ENCODE results near the gene HIF3A. TPM values are rescaled to one million over a fixed set of nuclear protein-coding genes. Genes with fewer than 3 reads are reported as not detected.

HIF3A gene
- total RNA-seq, 4 donors from 2014 or later, result 98.2 to 268 (median 160) TPM

GRCh38 chr19:46346821-46347571 lies 50.2 kb downstream of the HIF3A start, which contains the start of gene PPP5C:
Gene PPP5C (plus strand): TSS chr19:46347087. CDS start chr19:46347097, 10 bp downstream.
- peak within 1 kb of the TSS; percentile 82 to 87 (median 84) for H3K27ac ChIP-seq (replicated peaks in 1 of 4)
- peak within 1 kb of the TSS; percentile 69 to 98 (median 96) for H3K4me3 ChIP-seq
- H3K4me1 ChIP-seq, result peaks cover 52 to 58% (median 57%) of the 10 kb centered on the region in 4 donors

GRCh38 chr19:46347572-46347883 lies 50.7 kb downstream of the HIF3A start:
- H3K9me3 ChIP-seq, result no peaks in the 10 kb centered on the region
- no peak for DNase-seq (ENCODE audit: extremely low spot score)
- intact Hi-C loops (cut with DNase I), result loop anchor here (10.0 kb wide), 1 partner anchor 63 kb away; no protein-coding TSS in a partner anchor
- 1% methylated on average over 3 of the region's 3 CpGs for WGBS
- TF ChIP-seq POLR2AphosphoS5 (IDR thresholded peaks at IDR 0.05), result no peak
- no peak for TF ChIP-seq CTCF (IDR thresholded peaks at IDR 0.05)
- TF ChIP-seq POLR2A (IDR thresholded peaks at IDR 0.05; ENCODE audit: low read depth), result no peak
- no peak for TF ChIP-seq EP300 (IDR thresholded peaks at IDR 0.05)
- H3K27me3 ChIP-seq, result no peaks in the 10 kb centered on the region
- H3K27ac ChIP-seq (replicated peaks in 1 of 4), result peak overlapping the region; percentile 82 to 87 (median 84)
- peaks cover 55 to 62% (median 60%) of the 10 kb centered on the region in 4 donors for H3K4me1 ChIP-seq
- peaks cover 0 to 10% (median 7%) of the 10 kb centered on the region in 4 donors for H3K36me3 ChIP-seq
- peak overlapping the region; percentile 69 to 98 (median 96) for H3K4me3 ChIP-seq

More at GRCh38 chr19:46346821-46347571, 50.2 kb downstream of the HIF3A start, which contains the start of gene PPP5C:
- Histone ChIP-seq H3K36me3 (peaks cover 0 to 13% (median 12%) of the 10 kb centered on the region in 4 donors), H3K27me3 (no peaks in the 10 kb centered on the region), H3K9me3 (no peaks in the 10 kb centered on the region)
- WGBS, result under 1% methylated on average over 16 of the region's 62 CpGs
- no peak for TF ChIP-seq EP300 (IDR thresholded peaks at IDR 0.05)
- TF ChIP-seq CTCF (IDR thresholded peaks at IDR 0.05), result peak; percentile 71 to 74 (median 72)
- peak; percentile 62 for TF ChIP-seq POLR2A (IDR thresholded peaks at IDR 0.05; ENCODE audit: low read depth)
- peak; percentile 92 to 97 for TF ChIP-seq POLR2AphosphoS5 (IDR thresholded peaks at IDR 0.05)
- intact Hi-C loops (cut with DNase I), result loop anchor here (10.0 kb wide), 1 partner anchor 62 kb away; no protein-coding TSS in a partner anchor
- peak; percentile 96 for DNase-seq (ENCODE audit: extremely low spot score)

GRCh38 chr19:46347985-46348384 lies 51.1 kb downstream of the HIF3A start:
- TF ChIP-seq POLR2AphosphoS5 (IDR thresholded peaks at IDR 0.05) (no peak), CTCF (IDR thresholded peaks at IDR 0.05) (no peak), POLR2A (IDR thresholded peaks at IDR 0.05; ENCODE audit: low read depth) (no peak), EP300 (IDR thresholded peaks at IDR 0.05) (no peak)
- intact Hi-C loops (cut with DNase I), result loop anchor here (10.0 kb wide), 1 partner anchor 63 kb away; no protein-coding TSS in a partner anchor
- H3K27ac ChIP-seq (replicated peaks in 1 of 4), result no peak overlapping the region
- DNase-seq (ENCODE audit: extremely low spot score), result no peak
- H3K9me3 ChIP-seq, result no peaks in the 10 kb centered on the region
- H3K36me3 ChIP-seq, result peaks cover 0 to 5% (median 4%) of the 10 kb centered on the region in 4 donors
- peaks cover 55 to 62% (median 60%) of the 10 kb centered on the region in 4 donors for H3K4me1 ChIP-seq
- peak overlapping the region; percentile 69 to 98 (median 96) for H3K4me3 ChIP-seq
- no peaks in the 10 kb centered on the region for H3K27me3 ChIP-seq
- WGBS, result 79% methylated on average over 5 of the region's 5 CpGs

- Histone ChIP-seq H3K36me3 (peaks cover 9 to 17% (median 16%) of the 10 kb centered on the region in 4 donors), H3K4me1 (peaks cover 59 to 63% (median 61%) of the 10 kb centered on the region in 4 donors), H3K27me3 (no peaks in the 10 kb centered on the region), H3K9me3 (no peaks in the 10 kb centered on the region), H3K4me3 (no peak overlapping the region), H3K27ac (replicated peaks in 1 of 4) (peak overlapping the region; percentile 57 to 75 (median 66))
- 79% methylated on average over 11 of the region's 11 CpGs for WGBS
- intact Hi-C loops (cut with DNase I), result loop anchor here (10.0 kb wide), 1 partner anchor 65 kb away; no protein-coding TSS in a partner anchor
- TF ChIP-seq POLR2A (IDR thresholded peaks at IDR 0.05; ENCODE audit: low read depth) (no peak), EP300 (IDR thresholded peaks at IDR 0.05) (no peak), CTCF (IDR thresholded peaks at IDR 0.05) (no peak), POLR2AphosphoS5 (IDR thresholded peaks at IDR 0.05) (no peak)
- DNase-seq (ENCODE audit: extremely low spot score), result no peak
These were observed 52.6 kb downstream of the HIF3A start for GRCh38 chr19:46349311-46349993.
